Measurements from ENCODE around the gene DCX. TPM values are rescaled to one million over a fixed set of nuclear protein-coding genes. Genes with fewer than 3 reads are reported as not detected.

The DCX gene
- total and polyA plus RNA-seq, 5 donors: 0.06 TPM; not detected in 4

GRCh38 chrX:111309083-111309482, 102.9 kb downstream of the DCX start:
- 75% methylated on average over 2 of the region's 2 CpGs for WGBS

GRCh38 chrX:111308039-111308438, 104.0 kb downstream of the DCX start:
- 60% methylated on average over 3 of the region's 3 CpGs for WGBS
- no peak for DNase-seq
- no peaks in the 10 kb centered on the region for H3K4me1 ChIP-seq (ENCODE audit: control insufficient read depth, insufficient read depth, low read length)
- H3K4me3 ChIP-seq (ENCODE audit: low read length): no peak overlapping the region
- intact Hi-C loops (cut with DNase I): no loop called here
- no peaks in the 10 kb centered on the region for H3K9me3 ChIP-seq (ENCODE audit: control insufficient read depth, low read length)
- ATAC-seq: no peak
- no peak overlapping the region for H3K27ac ChIP-seq (ENCODE audit: low read length)
- H3K27me3 ChIP-seq (ENCODE audit: control insufficient read depth, insufficient read depth): no peaks in the 10 kb centered on the region

More at GRCh38 chrX:111309083-111309482, 102.9 kb downstream of the DCX start:
- intact Hi-C loops (cut with DNase I): no loop called here
- ATAC-seq (no peak), DNase-seq (no peak)
- Histone ChIP-seq H3K27ac (ENCODE audit: low read length) (no peak overlapping the region), H3K4me1 (ENCODE audit: control insufficient read depth, insufficient read depth, low read length) (no peaks in the 10 kb centered on the region), H3K27me3 (ENCODE audit: control insufficient read depth, insufficient read depth) (no peaks in the 10 kb centered on the region), H3K4me3 (ENCODE audit: low read length) (no peak overlapping the region), H3K9me3 (ENCODE audit: control insufficient read depth, low read length) (no peaks in the 10 kb centered on the region)

GRCh38 chrX:111302284-111302683, 109.7 kb downstream of the DCX start:
- Histone ChIP-seq H3K4me1 (ENCODE audit: control insufficient read depth, insufficient read depth, low read length) (no peaks in the 10 kb centered on the region), H3K27ac (ENCODE audit: low read length) (no peak overlapping the region), H3K27me3 (ENCODE audit: control insufficient read depth, insufficient read depth) (no peaks in the 10 kb centered on the region), H3K9me3 (ENCODE audit: control insufficient read depth, low read length) (no peaks in the 10 kb centered on the region), H3K4me3 (ENCODE audit: low read length) (no peak overlapping the region)
- 70% methylated on average over 2 of the region's 2 CpGs for whole genome bisulfite sequencing
- ATAC-seq (no peak), DNase-seq (no peak)
- intact Hi-C loops (cut with DNase I): no loop called here

- ATAC-seq (no peak), DNase-seq (no peak)
- intact Hi-C loops (cut with DNase I): no loop called here
- WGBS: 89% methylated on average over 3 of the region's 3 CpGs
- Histone ChIP-seq H3K27ac (ENCODE audit: low read length) (no peak overlapping the region), H3K4me1 (ENCODE audit: control insufficient read depth, insufficient read depth, low read length) (no peaks in the 10 kb centered on the region), H3K9me3 (ENCODE audit: control insufficient read depth, low read length) (no peaks in the 10 kb centered on the region), H3K4me3 (ENCODE audit: low read length) (no peak overlapping the region), H3K27me3 (ENCODE audit: control insufficient read depth, insufficient read depth) (no peaks in the 10 kb centered on the region)
Observed at GRCh38 chrX:111288841-111289240, 123.2 kb downstream of the DCX start.

- 52% methylated on average over 8 of the region's 8 CpGs for WGBS
- no peak overlapping the region for H3K27ac ChIP-seq (ENCODE audit: low read length)
- DNase-seq (no peak), ATAC-seq (no peak)
- H3K4me3 ChIP-seq (ENCODE audit: low read length): no peak overlapping the region
- H3K4me1 ChIP-seq (ENCODE audit: control insufficient read depth, insufficient read depth, low read length): no peaks in the 10 kb centered on the region
- H3K9me3 ChIP-seq (ENCODE audit: control insufficient read depth, low read length): no peaks in the 10 kb centered on the region
- H3K27me3 ChIP-seq (ENCODE audit: control insufficient read depth, insufficient read depth): no peaks in the 10 kb centered on the region
- intact Hi-C loops (cut with DNase I): no loop called here
Observed at GRCh38 chrX:111284631-111285293, 127.2 kb downstream of the DCX start.

- Histone ChIP-seq H3K27ac (ENCODE audit: low read length) (no peak overlapping the region), H3K9me3 (ENCODE audit: control insufficient read depth, low read length) (no peaks in the 10 kb centered on the region), H3K4me3 (ENCODE audit: low read length) (no peak overlapping the region), H3K4me1 (ENCODE audit: control insufficient read depth, insufficient read depth, low read length) (no peaks in the 10 kb centered on the region), H3K27me3 (ENCODE audit: control insufficient read depth, insufficient read depth) (no peaks in the 10 kb centered on the region)
- intact Hi-C loops (cut with DNase I): no loop called here
- DNase-seq (no peak), ATAC-seq (no peak)
- WGBS: 91% methylated on average over 2 of the region's 2 CpGs
Observed at GRCh38 chrX:111283446-111283845, 128.5 kb downstream of the DCX start.

GRCh38 chrX:111282991-111283390, 129.0 kb downstream of the DCX start:
- Histone ChIP-seq H3K9me3 (ENCODE audit: control insufficient read depth, low read length) (no peaks in the 10 kb centered on the region), H3K4me1 (ENCODE audit: control insufficient read depth, insufficient read depth, low read length) (no peaks in the 10 kb centered on the region), H3K4me3 (ENCODE audit: low read length) (no peak overlapping the region), H3K27ac (ENCODE audit: low read length) (no peak overlapping the region), H3K27me3 (ENCODE audit: control insufficient read depth, insufficient read depth) (no peaks in the 10 kb centered on the region)
- WGBS: 52% methylated on average over 1 of the region's 1 CpG
- DNase-seq: no peak
- no peak for ATAC-seq
- intact Hi-C loops (cut with DNase I): no loop called here

GRCh38 chrX:111282139-111282538, 129.9 kb downstream of the DCX start:
- no peak overlapping the region for H3K4me3 ChIP-seq (ENCODE audit: low read length)
- H3K27me3 ChIP-seq (ENCODE audit: control insufficient read depth, insufficient read depth): no peaks in the 10 kb centered on the region
- intact Hi-C loops (cut with DNase I): no loop called here
- H3K27ac ChIP-seq (ENCODE audit: low read length): no peak overlapping the region
- no peak for DNase-seq
- H3K9me3 ChIP-seq (ENCODE audit: control insufficient read depth, low read length): no peaks in the 10 kb centered on the region
- ATAC-seq: no peak
- no peaks in the 10 kb centered on the region for H3K4me1 ChIP-seq (ENCODE audit: control insufficient read depth, insufficient read depth, low read length)
- WGBS: 88% methylated on average over 6 of the region's 6 CpGs

- no peak within 1 kb of the TSS for H3K4me3 ChIP-seq (ENCODE audit: low read length)
- no peaks in the 10 kb centered on the region for H3K9me3 ChIP-seq (ENCODE audit: control insufficient read depth, low read length)
- ATAC-seq (no peak), DNase-seq (peak in 1 of 3 donors; percentile 31)
- 43% methylated on average over 8 of the region's 8 CpGs for WGBS
- H3K27ac ChIP-seq (ENCODE audit: low read length): no peak within 1 kb of the TSS
- no peaks in the 10 kb centered on the region for H3K27me3 ChIP-seq (ENCODE audit: control insufficient read depth, insufficient read depth)
- intact Hi-C loops (cut with DNase I): no loop called here
- no peaks in the 10 kb centered on the region for H3K4me1 ChIP-seq (ENCODE audit: control insufficient read depth, insufficient read depth, low read length)
Observed at GRCh38 chrX:111270339-111270738, 141.7 kb downstream of the DCX start, which contains the start of gene CAPN6. Gene CAPN6 (minus strand): TSS chrX:111270483. CDS start chrX:111263936, 6,547 bp downstream.

GRCh38 chrX:111268506-111268905, 143.5 kb downstream of the DCX start:
- intact Hi-C loops (cut with DNase I): loop anchor here in 1 of 4 donors (10.0 kb wide), 1 partner anchor 176 kb away; no protein-coding TSS in a partner anchor
- 39% methylated on average over 2 of the region's 2 CpGs for WGBS
- H3K4me3 ChIP-seq (ENCODE audit: low read length): no peak overlapping the region
- no peaks in the 10 kb centered on the region for H3K27me3 ChIP-seq (ENCODE audit: control insufficient read depth, insufficient read depth)
- no peak overlapping the region for H3K27ac ChIP-seq (ENCODE audit: low read length)
- H3K4me1 ChIP-seq (ENCODE audit: control insufficient read depth, insufficient read depth, low read length): no peaks in the 10 kb centered on the region
- ATAC-seq (no peak), DNase-seq (no peak)
- H3K9me3 ChIP-seq (ENCODE audit: control insufficient read depth, low read length): no peaks in the 10 kb centered on the region

GRCh38 chrX:111265486-111265885, 146.5 kb downstream of the DCX start:
- WGBS: 63% methylated on average over 2 of the region's 2 CpGs
- H3K9me3 ChIP-seq (ENCODE audit: control insufficient read depth, low read length): no peaks in the 10 kb centered on the region
- H3K27ac ChIP-seq (ENCODE audit: low read length): no peak overlapping the region
- DNase-seq (no peak), ATAC-seq (no peak)
- no peaks in the 10 kb centered on the region for H3K4me1 ChIP-seq (ENCODE audit: control insufficient read depth, insufficient read depth, low read length)
- no peaks in the 10 kb centered on the region for H3K27me3 ChIP-seq (ENCODE audit: control insufficient read depth, insufficient read depth)
- intact Hi-C loops (cut with DNase I): loop anchor here in 1 of 4 donors (10.0 kb wide), 1 partner anchor 179 kb away; no protein-coding TSS in a partner anchor
- no peak overlapping the region for H3K4me3 ChIP-seq (ENCODE audit: low read length)

Data from right cardiac atrium (tissue), 5 donors.